Measurements from ENCODE around the gene ARMC6. TPM values are rescaled to one million over a fixed set of nuclear protein-coding genes. Genes with fewer than 3 reads are reported as not detected.

Gene ARMC6
- total and polyA plus RNA-seq, 2 of the 13 experiments (the other 11 are each of a cell fraction or from before 2014, with no cell fraction given) = 16.2 to 36.8 TPM

GRCh38 chr19:19064098-19064722 lies 30.8 kb downstream of the ARMC6 start (continued):
- TF ChIP-seq, protein P1, sequence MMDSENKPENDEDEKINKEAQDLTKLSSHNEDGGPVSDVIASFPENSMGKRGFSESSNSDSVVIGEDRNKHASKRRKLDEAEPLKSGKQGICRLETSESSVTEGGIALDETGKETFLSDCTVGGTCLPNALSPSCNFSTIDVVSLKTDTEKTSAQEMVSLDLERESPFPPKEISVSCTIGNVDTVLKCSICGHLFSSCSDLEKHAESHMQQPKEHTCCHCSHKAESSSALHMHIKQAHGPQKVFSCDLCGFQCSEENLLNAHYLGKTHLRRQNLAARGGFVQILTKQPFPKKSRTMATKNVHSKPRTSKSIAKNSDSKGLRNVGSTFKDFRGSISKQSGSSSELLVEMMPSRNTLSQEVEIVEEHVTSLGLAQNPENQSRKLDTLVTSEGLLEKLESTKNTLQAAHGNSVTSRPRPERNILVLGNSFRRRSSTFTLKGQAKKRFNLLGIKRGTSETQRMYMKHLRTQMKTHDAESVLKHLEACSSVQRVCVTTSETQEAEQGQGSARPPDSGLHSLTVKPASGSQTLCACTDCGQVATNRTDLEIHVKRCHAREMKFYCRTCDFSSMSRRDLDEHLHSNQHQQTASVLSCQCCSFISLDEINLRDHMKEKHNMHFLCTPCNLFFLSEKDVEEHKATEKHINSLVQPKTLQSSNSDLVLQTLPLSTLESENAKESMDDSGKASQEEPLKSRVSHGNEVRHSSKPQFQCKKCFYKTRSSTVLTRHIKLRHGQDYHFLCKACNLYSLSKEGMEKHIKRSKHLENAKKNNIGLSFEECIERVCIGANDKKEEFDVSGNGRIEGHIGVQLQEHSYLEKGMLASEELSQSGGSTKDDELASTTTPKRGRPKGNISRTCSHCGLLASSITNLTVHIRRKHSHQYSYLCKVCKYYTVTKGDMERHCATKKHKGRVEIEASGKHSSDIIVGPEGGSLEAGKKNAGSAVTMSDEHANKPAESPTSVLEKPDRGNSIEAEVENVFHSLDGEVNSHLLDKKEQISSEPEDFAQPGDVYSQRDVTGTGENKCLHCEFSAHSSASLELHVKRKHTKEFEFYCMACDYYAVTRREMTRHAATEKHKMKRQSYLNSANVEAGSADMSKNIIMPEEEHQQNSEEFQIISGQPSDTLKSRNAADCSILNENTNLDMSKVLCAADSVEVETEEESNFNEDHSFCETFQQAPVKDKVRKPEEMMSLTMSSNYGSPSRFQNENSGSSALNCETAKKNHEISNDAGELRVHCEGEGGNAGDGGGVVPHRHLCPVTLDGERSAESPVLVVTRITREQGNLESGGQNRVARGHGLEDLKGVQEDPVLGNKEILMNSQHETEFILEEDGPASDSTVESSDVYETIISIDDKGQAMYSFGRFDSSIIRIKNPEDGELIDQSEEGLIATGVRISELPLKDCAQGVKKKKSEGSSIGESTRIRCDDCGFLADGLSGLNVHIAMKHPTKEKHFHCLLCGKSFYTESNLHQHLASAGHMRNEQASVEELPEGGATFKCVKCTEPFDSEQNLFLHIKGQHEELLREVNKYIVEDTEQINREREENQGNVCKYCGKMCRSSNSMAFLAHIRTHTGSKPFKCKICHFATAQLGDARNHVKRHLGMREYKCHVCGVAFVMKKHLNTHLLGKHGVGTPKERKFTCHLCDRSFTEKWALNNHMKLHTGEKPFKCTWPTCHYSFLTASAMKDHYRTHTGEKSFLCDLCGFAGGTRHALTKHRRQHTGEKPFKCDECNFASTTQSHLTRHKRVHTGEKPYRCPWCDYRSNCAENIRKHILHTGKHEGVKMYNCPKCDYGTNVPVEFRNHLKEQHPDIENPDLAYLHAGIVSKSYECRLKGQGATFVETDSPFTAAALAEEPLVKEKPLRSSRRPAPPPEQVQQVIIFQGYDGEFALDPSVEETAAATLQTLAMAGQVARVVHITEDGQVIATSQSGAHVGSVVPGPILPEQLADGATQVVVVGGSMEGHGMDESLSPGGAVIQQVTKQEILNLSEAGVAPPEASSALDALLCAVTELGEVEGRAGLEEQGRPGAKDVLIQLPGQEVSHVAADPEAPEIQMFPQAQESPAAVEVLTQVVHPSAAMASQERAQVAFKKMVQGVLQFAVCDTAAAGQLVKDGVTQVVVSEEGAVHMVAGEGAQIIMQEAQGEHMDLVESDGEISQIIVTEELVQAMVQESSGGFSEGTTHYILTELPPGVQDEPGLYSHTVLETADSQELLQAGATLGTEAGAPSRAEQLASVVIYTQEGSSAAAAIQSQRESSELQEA (CRISPR knock-in tag; IDR thresholded peaks at IDR 0.05; ENCODE audit: not compliant biosample characterization) = no peak
- TF ChIP-seq KLF16 (CRISPR knock-in tag; IDR thresholded peaks at IDR 0.05) (no peak), HCFC1 (IDR thresholded peaks at IDR 0.05; ENCODE audit: low read depth, low read length) (no peak), E2F5 (CRISPR knock-in tag; conservative IDR thresholded peaks at IDR 0.05) (no peak), ZNF629 (CRISPR knock-in tag; conservative IDR thresholded peaks at IDR 0.05) (no peak), ZNF652 (CRISPR knock-in tag; IDR thresholded peaks at IDR 0.05; ENCODE audit: borderline replicate concordance, low read depth) (peak; percentile 92), ZNF510 (CRISPR knock-in tag; IDR thresholded peaks at IDR 0.05; ENCODE audit: low read depth) (no peak), ZNF543 (CRISPR knock-in tag; IDR thresholded peaks at IDR 0.05) (no peak), SNAPC5 (CRISPR knock-in tag; IDR thresholded peaks at IDR 0.05; ENCODE audit: borderline replicate concordance) (no peak), USF2 (IDR thresholded peaks at IDR 0.05; ENCODE audit: low read depth, low read length) (no peak), USF2 (CRISPR knock-in tag; IDR thresholded peaks at IDR 0.05; ENCODE audit: borderline replicate concordance) (no peak), TSC22D2 (CRISPR knock-in tag; IDR thresholded peaks at IDR 0.05; ENCODE audit: borderline replicate concordance) (no peak)
- TF ChIP-seq, protein P2, sequence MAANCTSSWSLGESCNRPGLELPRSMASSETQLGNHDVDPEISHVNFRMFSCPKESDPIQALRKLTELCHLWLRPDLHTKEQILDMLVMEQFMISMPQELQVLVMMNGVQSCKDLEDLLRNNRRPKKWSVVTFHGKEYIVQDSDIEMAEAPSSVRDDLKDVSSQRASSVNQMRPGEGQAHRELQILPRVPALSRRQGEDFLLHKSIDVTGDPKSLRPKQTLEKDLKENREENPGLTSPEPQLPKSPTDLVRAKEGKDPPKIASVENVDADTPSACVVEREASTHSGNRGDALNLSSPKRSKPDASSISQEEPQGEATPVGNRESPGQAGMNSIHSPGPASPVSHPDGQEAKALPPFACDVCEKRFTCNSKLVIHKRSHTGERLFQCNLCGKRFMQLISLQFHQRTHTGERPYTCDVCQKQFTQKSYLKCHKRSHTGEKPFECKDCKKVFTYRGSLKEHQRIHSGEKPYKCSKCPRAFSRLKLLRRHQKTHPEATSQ (CRISPR knock-in tag; IDR thresholded peaks at IDR 0.05; ENCODE audit: borderline replicate concordance) = no peak
- TF ChIP-seq, protein P3, sequence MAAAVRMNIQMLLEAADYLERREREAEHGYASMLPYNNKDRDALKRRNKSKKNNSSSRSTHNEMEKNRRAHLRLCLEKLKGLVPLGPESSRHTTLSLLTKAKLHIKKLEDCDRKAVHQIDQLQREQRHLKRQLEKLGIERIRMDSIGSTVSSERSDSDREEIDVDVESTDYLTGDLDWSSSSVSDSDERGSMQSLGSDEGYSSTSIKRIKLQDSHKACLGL (CRISPR knock-in tag; IDR thresholded peaks at IDR 0.05) = peak; percentile 55; the same call in 1 of the 2 replicates

Measured in HepG2 (cell line).